Posterior cingulate gyrus (tissue), 11 donors: ENCODE results near the gene DNAJC2.
A peak's percentile ranks its signal among the peaks of the same experiment; 100 is the strongest.

Source experiments
- DNase-seq, 10 donors: peaks; one replicate each; pipeline versions ENCODE4 v3.0.0 to v3.0.0-alpha.2; 2020 to 2021; ENCODE audit warnings: mixed read lengths in 3 of 10
- intact Hi-C: fragments of 100-400 bp; cut with DNase I; formaldehyde crosslinking; loops from one replicate; pipeline ENCODE4 v1.15.1; 2023

Gene DNAJC2

GRCh38 chr7:103344453-103345149 is at the start of gene DNAJC2:
DNAJC2 (minus strand) TSS chr7:103344767; CDS start chr7:103344622, 145 bp downstream.
- DNase-seq = peak; percentile 77 to 98 (median 84)
- intact Hi-C loops = loop anchor here (5.0 kb wide), 1 partner anchor 47 kb away; the partner anchor contains the start of gene PMPCB

- intact Hi-C loops = no loop called here
- no peak for DNase-seq
These were observed 47.4 kb upstream of the DNAJC2 start for GRCh38 chr7:103391976-103392375.

GRCh38 chr7:103391150-103391549 is 46.6 kb upstream of the DNAJC2 start:
- DNase-seq = no peak
- intact Hi-C loops = no loop called here

- intact Hi-C loops = no loop called here
- no peak for DNase-seq
These were observed 44.7 kb upstream of the DNAJC2 start for GRCh38 chr7:103389263-103389662.

- intact Hi-C loops = no loop called here
- DNase-seq = no peak
These were observed 44.0 kb upstream of the DNAJC2 start for GRCh38 chr7:103388469-103389140.

- intact Hi-C loops = no loop called here
- DNase-seq = no peak
These were observed 42.7 kb upstream of the DNAJC2 start for GRCh38 chr7:103387242-103387641.

- no peak for DNase-seq
- intact Hi-C loops = no loop called here
These were observed 37.5 kb upstream of the DNAJC2 start for GRCh38 chr7:103382032-103382402.

GRCh38 chr7:103381280-103382031 is 36.9 kb upstream of the DNAJC2 start:
- intact Hi-C loops = no loop called here
- no peak for DNase-seq

- DNase-seq = no peak
- intact Hi-C loops = no loop called here
These were observed 36.0 kb upstream of the DNAJC2 start for GRCh38 chr7:103380395-103381191.

- DNase-seq = no peak
- intact Hi-C loops = no loop called here
These were observed 34.9 kb upstream of the DNAJC2 start for GRCh38 chr7:103379270-103379975.

GRCh38 chr7:103373866-103374643 is 29.5 kb upstream of the DNAJC2 start:
- intact Hi-C loops = no loop called here
- no peak for DNase-seq

GRCh38 chr7:103369432-103369831 is 24.9 kb upstream of the DNAJC2 start:
- intact Hi-C loops = no loop called here
- no peak for DNase-seq

- intact Hi-C loops = no loop called here
- DNase-seq = no peak
These were observed 5.2 kb upstream of the DNAJC2 start for GRCh38 chr7:103349805-103350204.

GRCh38 chr7:103348959-103349358 is 4.4 kb upstream of the DNAJC2 start:
- intact Hi-C loops = no loop called here
- no peak for DNase-seq

- DNase-seq = no peak
- intact Hi-C loops = no loop called here
These were observed 3.9 kb upstream of the DNAJC2 start for GRCh38 chr7:103348452-103348851.

- intact Hi-C loops = no loop called here
- peak in 9 of 10 donors; percentile 61 to 95 (median 82) for DNase-seq
These were observed 3.1 kb upstream of the DNAJC2 start, which contains the start of gene PSMC2 for GRCh38 chr7:103347507-103348267. PSMC2 (plus strand) TSS chr7:103347643; CDS start chr7:103347712, 69 bp downstream.

- intact Hi-C loops = no loop called here
- DNase-seq = no peak
These were observed 1.8 kb upstream of the DNAJC2 start for GRCh38 chr7:103346396-103346795.

GRCh38 chr7:103343758-103344452 is 662 bp downstream of the DNAJC2 start:
- peak in 4 of 10 donors; percentile 10 to 20 (median 14) for DNase-seq
- intact Hi-C loops = loop anchor here (5.0 kb wide), 1 partner anchor 47 kb away; the partner anchor contains the start of gene PMPCB
